B cell (primary cell): ENCODE data around the gene FEM1C. TPM values are rescaled to one million over a fixed set of nuclear protein-coding genes. Genes with fewer than 3 reads are reported as not detected.

Experiments used
- ATAC-seq: fragments of 200-7000 bp; cut with Tn5 transposase; one replicate; pipeline ENCODE4 v1.10.0; 2021; ENCODE audit warnings: low read depth, mild to moderate bottlenecking, moderate number of reproducible peaks, moderate library complexity
- CTCF ChIA-PET: fragments of 350-600 bp; sonication (Branson Sonifier 250); formaldehyde crosslinking; loops from one replicate; lab custom pipeline; 2021; ENCODE audit warnings: antibody characterized with exemption, inconsistent platforms; lab: Charles Lee
- POLR2A ChIA-PET: fragments of 350-600 bp; sonication (Branson Sonifier 250); formaldehyde crosslinking; loops from one replicate; lab custom pipeline; 2021; ENCODE audit warnings: antibody characterized with exemption; lab: Charles Lee
- DNase-seq: peaks from one replicate; pipeline ENCODE4 v3.0.0; 2013
- H2AFZ ChIP-seq: 2 replicates; pipeline ENCODE4 v1.6.1; 2012; ENCODE audit warnings: mild to moderate bottlenecking, low read depth, low read length; ENCODE audit not compliant: insufficient read depth, poor library complexity, severe bottlenecking
- H3K27ac ChIP-seq, 2 donors: 1 replicate in 1 of 2; 2 replicates in 1 of 2; pipeline ENCODE4 v1.5.1; 2012 to 2013; ENCODE audit warnings: low read length in 2 of 2, mild to moderate bottlenecking in 2 of 2, moderate library complexity in 1 of 2
- H3K27me3 ChIP-seq, 4 experiments: fragments of 200-600 bp in 1 of 4; sonication (generic) in 1 of 4; replicated peaks in 1 of 4; 1 replicate in 2 of 4; 2 replicates in 2 of 4; pipeline versions ENCODE4 v1.6.1 to v1.7.0; 2013 to 2016; ENCODE audit warnings: low read length in 3 of 4, mild to moderate bottlenecking in 2 of 4, mixed read lengths in 1 of 4, moderate library complexity in 1 of 4; ENCODE audit not compliant: insufficient read depth in 4 of 4, control insufficient read depth in 3 of 4; ENCODE audit errors: control extremely low read depth in 1 of 4
- H3K36me3 ChIP-seq, 2 experiments: replicated peaks in 1 of 2; 1 replicate in 1 of 2; 2 replicates in 1 of 2; pipeline versions ENCODE4 v1.6.1 to v1.7.1; 2013; ENCODE audit warnings: low read length in 1 of 2; ENCODE audit not compliant: insufficient read depth in 2 of 2, control insufficient read depth in 1 of 2; ENCODE audit errors: control extremely low read depth in 1 of 2, extremely low read depth in 1 of 2
- H3K4me1 ChIP-seq, 2 donors: fragments of 200-600 bp in 1 of 2; sonication (generic) in 1 of 2; 1 replicate in 1 of 2; 2 replicates in 1 of 2; pipeline versions ENCODE4 v1.5.1 to v1.6.1; 2013 to 2017; ENCODE audit warnings: low read length in 2 of 2; ENCODE audit not compliant: control insufficient read depth in 2 of 2, insufficient read depth in 2 of 2
- H3K4me2 ChIP-seq: replicated peaks from 2 replicates; pipeline ENCODE3; 2012; ENCODE audit warnings: mild to moderate bottlenecking, low read depth, low read length; ENCODE audit not compliant: poor library complexity, severe bottlenecking
- H3K4me3 ChIP-seq, 5 experiments: fragments of 200-600 bp in 1 of 5; sonication (generic) in 1 of 5; 1 replicate in 3 of 5; 2 replicates in 2 of 5; pipeline versions ENCODE4 v1.5.1 to v1.7.0; 2011 to 2016; ENCODE audit warnings: low read length in 4 of 5, mild to moderate bottlenecking in 4 of 5, low read depth in 2 of 5, control low read depth in 1 of 5, moderate library complexity in 1 of 5; ENCODE audit not compliant: insufficient read depth in 1 of 5; ENCODE audit errors: control extremely low read depth in 1 of 5, extremely low read depth in 1 of 5
- H3K79me2 ChIP-seq: fragments of 200-600 bp; sonication (generic); one replicate; pipeline ENCODE4 v1.6.0; 2016; ENCODE audit warnings: low read length; ENCODE audit not compliant: control insufficient read depth, insufficient read depth
- H3K9ac ChIP-seq: fragments of 200-600 bp; sonication (generic); 2 replicates; pipeline ENCODE4 v1.6.1; 2017; ENCODE audit warnings: mild to moderate bottlenecking, low read length, moderate library complexity
- H3K9me3 ChIP-seq, 3 donors: one replicate each; pipeline versions ENCODE4 v1.6.1 to v1.7.1; 2013; ENCODE audit warnings: low read length in 2 of 3; ENCODE audit not compliant: control insufficient read depth in 2 of 3, insufficient read depth in 1 of 3; ENCODE audit errors: control extremely low read depth in 1 of 3
- H4K20me1 ChIP-seq: 2 replicates; pipeline ENCODE4 v1.6.0; 2012; ENCODE audit warnings: mild to moderate bottlenecking, low read length; ENCODE audit not compliant: insufficient read depth, control insufficient read depth, poor library complexity, severe bottlenecking
- H3K27ac Mint-ChIP-seq: one replicate; pipeline ENCODE4 v1.8.0; 2021; ENCODE audit warnings: mixed read lengths
- H3K27me3 Mint-ChIP-seq: one replicate; pipeline ENCODE4 v1.8.0; 2021; ENCODE audit warnings: mixed read lengths
- H3K4me1 Mint-ChIP-seq: one replicate; pipeline ENCODE4 v1.8.0; 2021; ENCODE audit warnings: mixed read lengths
- H3K4me3 Mint-ChIP-seq: one replicate; pipeline ENCODE4 v1.8.0; 2021; ENCODE audit warnings: mixed read lengths
- H3K9me3 Mint-ChIP-seq: one replicate; pipeline ENCODE4 v1.8.0; 2022; ENCODE audit warnings: mixed read lengths; ENCODE audit not compliant: insufficient read depth
- CTCF ChIP-seq: fragments of 200-600 bp; IDR thresholded peaks from one replicate; pipeline ENCODE4 v1.8.0; 2022; ENCODE audit warnings: antibody characterized with exemption, mild to moderate bottlenecking
- EZH2 ChIP-seq: IDR thresholded peaks from 2 replicates; pipeline ENCODE4 v1.6.1; 2012; ENCODE audit warnings: borderline replicate concordance, low read depth, mild to moderate bottlenecking, moderate library complexity, low read length; ENCODE audit not compliant: insufficient read depth, poor library complexity, severe bottlenecking
- WGBS: methylation state at CpG from one replicate; pipeline ENCODE4 v1.1.5; 2013; ENCODE audit warnings: missing lambda C conversion rate; ENCODE audit not compliant: insufficient coverage; 5-methylcytosine and 5-hydroxymethylcytosine counted together
- intact Hi-C: fragments of 100-400 bp; cut with micrococcal nuclease; formaldehyde crosslinking; loops from one replicate; pipeline ENCODE4 v1.10.0; 2022
- polyA plus RNA-seq: library from polyadenylated mRNA; depleted of rRNA; stranded (reverse); fragments of >200 nt; gene quantifications from 2 replicates; pipeline ENCODE4 v1.2.3, GENCODE V29; 2012
- total RNA-seq, 2 donors: library from RNA; stranded (reverse); fragments of 120-200 nt in 1 of 2; gene quantifications; 1 replicate in 1 of 2; 2 replicates in 1 of 2; pipeline versions ENCODE4 v1.2.3 to v1.2.4, GENCODE V29; 2013 to 2022

The FEM1C gene
- total and polyA plus RNA-seq, 2 donors (not counting 1 experiment from before 2014, with no cell fraction given): 14.9 to 18.7 TPM

- no peaks in the 10 kb centered on the region for H3K36me3 ChIP-seq
- no peak for DNase-seq
- no peak overlapping the region for H3K4me3 ChIP-seq
- no peaks in the 10 kb centered on the region for H3K4me1 ChIP-seq
- no peaks in the 10 kb centered on the region for H3K9me3 Mint-ChIP-seq
- no peaks in the 10 kb centered on the region for H3K79me2 ChIP-seq
- peaks cover 0 to 4% (median 0%) of the 10 kb centered on the region in 4 experiments for H3K27me3 ChIP-seq
- H3K27me3 Mint-ChIP-seq: no peaks in the 10 kb centered on the region
- intact Hi-C loops: no loop called here
- no peak overlapping the region for H2AFZ ChIP-seq
- no peak for ATAC-seq
- H3K9me3 ChIP-seq: peaks cover 0 to 3% (median 0%) of the 10 kb centered on the region in 3 donors
- H3K4me2 ChIP-seq: no peak overlapping the region
- no peak overlapping the region for H3K4me3 Mint-ChIP-seq
- CTCF ChIA-PET: no interaction called here
- H3K27ac Mint-ChIP-seq: no peak overlapping the region
- no CpG with 5 or more reads among the region's 4 CpGs for WGBS
- H4K20me1 ChIP-seq: no peaks in the 10 kb centered on the region
- H3K4me1 Mint-ChIP-seq: peaks cover 4% of the 10 kb centered on the region
- POLR2A ChIA-PET: no interaction called here
- no peak for TF ChIP-seq EZH2
- no peak for TF ChIP-seq CTCF
- H3K27ac ChIP-seq: no peak overlapping the region
- H3K9ac ChIP-seq: no peak overlapping the region
Observed at GRCh38 chr5:115487168-115487567, 57.4 kb downstream of the FEM1C start.

- intact Hi-C loops: no loop called here
- ATAC-seq: no peak
- Histone ChIP-seq H3K4me1 (no peaks in the 10 kb centered on the region), H3K27ac (no peak overlapping the region), H4K20me1 (no peaks in the 10 kb centered on the region), H3K9me3 (peaks cover 0 to 3% (median 0%) of the 10 kb centered on the region in 3 donors), H3K4me3 (no peak overlapping the region), H3K4me2 (no peak overlapping the region), H3K79me2 (no peaks in the 10 kb centered on the region), H3K27me3 (no peaks in the 10 kb centered on the region), H3K36me3 (no peaks in the 10 kb centered on the region), H3K9ac (no peak overlapping the region), H2AFZ (no peak overlapping the region)
- Mint-ChIP-seq H3K27ac (no peak overlapping the region), H3K4me1 (peaks cover 4% of the 10 kb centered on the region), H3K4me3 (no peak overlapping the region), H3K27me3 (no peaks in the 10 kb centered on the region), H3K9me3 (no peaks in the 10 kb centered on the region)
- POLR2A ChIA-PET: no interaction called here
- CTCF ChIA-PET: no interaction called here
- DNase-seq: no peak
- WGBS: no CpG with 5 or more reads among the region's 2 CpGs
- no peak for TF ChIP-seq EZH2
- TF ChIP-seq CTCF: no peak
Observed at GRCh38 chr5:115486728-115487127, 57.8 kb downstream of the FEM1C start.
